Measurements from ENCODE around the gene SLC5A4.
"Not testable (repeated sequence)": the region's sequence is repeated elsewhere in the genome, so short reads cannot be mapped to it uniquely, and the experiment has no call there.

The SLC5A4 gene

GRCh38 chr22:32255217-32255616 lies at the start of gene SLC5A4:
SLC5A4 (minus strand) TSS chr22:32255347; CDS start chr22:32255329, 18 bp downstream.
- no peak for TF ChIP-seq CTCF (IDR thresholded peaks at IDR 0.05; ENCODE audit: low read depth, low read length)
- DNase-seq: no peak
- Histone ChIP-seq H3K27me3 (ENCODE audit: insufficient read depth, low read depth, severe bottlenecking) (peaks cover 13% of the 10 kb centered on the region), H3K4me3 (ENCODE audit: low read depth, low read length) (no peak within 1 kb of the TSS), H3K9me3 (ENCODE audit: severe bottlenecking) (no peaks in the 10 kb centered on the region), H3K27ac (no peak within 1 kb of the TSS), H3K36me3 (no peaks in the 10 kb centered on the region)

GRCh38 chr22:32293921-32294320 lies 38.8 kb upstream of the SLC5A4 start:
- not testable (repeated sequence) for H3K27me3 ChIP-seq (ENCODE audit: insufficient read depth, low read depth, severe bottlenecking); H3K36me3 ChIP-seq; H3K9me3 ChIP-seq (ENCODE audit: severe bottlenecking); H3K27ac ChIP-seq; DNase-seq; H3K4me3 ChIP-seq (ENCODE audit: low read depth, low read length)

GRCh38 chr22:32286290-32286840 lies 31.2 kb upstream of the SLC5A4 start:
- H3K27me3 ChIP-seq (ENCODE audit: insufficient read depth, low read depth, severe bottlenecking): peaks cover 2% of the 10 kb centered on the region
- no peak overlapping the region for H3K4me3 ChIP-seq (ENCODE audit: low read depth, low read length)
- DNase-seq: no peak
- H3K36me3 ChIP-seq: no peaks in the 10 kb centered on the region
- no peak for TF ChIP-seq CTCF (IDR thresholded peaks at IDR 0.05; ENCODE audit: low read depth, low read length)
- H3K27ac ChIP-seq: no peak overlapping the region
- no peaks in the 10 kb centered on the region for H3K9me3 ChIP-seq (ENCODE audit: severe bottlenecking)

GRCh38 chr22:32281072-32281471 lies 25.9 kb upstream of the SLC5A4 start:
- no peak for TF ChIP-seq CTCF (IDR thresholded peaks at IDR 0.05; ENCODE audit: low read depth, low read length)
- H3K36me3 ChIP-seq: no peaks in the 10 kb centered on the region
- no peak for DNase-seq

GRCh38 chr22:32275353-32275752 lies 20.2 kb upstream of the SLC5A4 start:
- peaks cover 15% of the 10 kb centered on the region for H3K27me3 ChIP-seq (ENCODE audit: insufficient read depth, low read depth, severe bottlenecking)
- DNase-seq; H3K36me3 ChIP-seq; H3K9me3 ChIP-seq (ENCODE audit: severe bottlenecking); H3K4me3 ChIP-seq (ENCODE audit: low read depth, low read length); H3K27ac ChIP-seq: not testable (repeated sequence)

More at GRCh38 chr22:32281072-32281471, 25.9 kb upstream of the SLC5A4 start:
- Histone ChIP-seq H3K27ac (no peak overlapping the region), H3K27me3 (ENCODE audit: insufficient read depth, low read depth, severe bottlenecking) (peaks cover 2% of the 10 kb centered on the region), H3K9me3 (ENCODE audit: severe bottlenecking) (no peaks in the 10 kb centered on the region), H3K4me3 (ENCODE audit: low read depth, low read length) (no peak overlapping the region)

GRCh38 chr22:32271389-32271788 lies 16.2 kb upstream of the SLC5A4 start:
- no peak for DNase-seq
- Histone ChIP-seq H3K4me3 (ENCODE audit: low read depth, low read length) (no peak overlapping the region), H3K27ac (no peak overlapping the region), H3K9me3 (ENCODE audit: severe bottlenecking) (no peaks in the 10 kb centered on the region), H3K27me3 (ENCODE audit: insufficient read depth, low read depth, severe bottlenecking) (peaks cover 32% of the 10 kb centered on the region), H3K36me3 (no peaks in the 10 kb centered on the region)
- TF ChIP-seq CTCF (IDR thresholded peaks at IDR 0.05; ENCODE audit: low read depth, low read length): no peak
